GM10847 (cell line): Measurements from ENCODE around the gene CDC20.
A peak's percentile ranks its signal among the peaks of the same experiment; 100 is the strongest.

Source experiments
- POLR2A ChIP-seq: IDR thresholded peaks from 2 replicates; pipeline ENCODE4 v1.6.1; 2011; ENCODE audit not compliant: insufficient read length; ENCODE audit errors: extremely low read depth

CDC20 gene

DNA sequence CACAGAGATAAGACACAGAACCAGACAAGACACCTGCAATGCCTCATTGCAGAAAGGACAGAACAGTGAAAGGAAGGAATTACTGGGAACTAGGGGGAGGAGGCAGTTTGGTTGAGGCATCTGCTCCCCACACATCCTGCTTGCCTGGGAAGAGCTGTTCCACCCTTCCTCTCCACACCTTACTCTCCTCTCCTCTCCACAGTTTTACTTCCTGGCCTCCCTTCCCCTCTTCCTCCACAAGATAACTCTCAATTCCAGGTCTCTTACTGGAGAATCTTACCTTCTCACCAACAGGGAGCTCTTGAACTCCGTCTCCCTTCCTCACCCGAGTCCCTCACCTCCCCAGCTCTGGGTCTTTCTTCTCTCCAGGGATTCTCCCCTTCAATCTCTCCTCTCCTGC, 6.9 kb downstream of the CDC20 start:
- TF ChIP-seq POLR2A: no peak

- no peak for TF ChIP-seq POLR2A
Observed at GRCh38 chr1:43366179-43366578, 7.4 kb downstream of the CDC20 start.

DNA sequence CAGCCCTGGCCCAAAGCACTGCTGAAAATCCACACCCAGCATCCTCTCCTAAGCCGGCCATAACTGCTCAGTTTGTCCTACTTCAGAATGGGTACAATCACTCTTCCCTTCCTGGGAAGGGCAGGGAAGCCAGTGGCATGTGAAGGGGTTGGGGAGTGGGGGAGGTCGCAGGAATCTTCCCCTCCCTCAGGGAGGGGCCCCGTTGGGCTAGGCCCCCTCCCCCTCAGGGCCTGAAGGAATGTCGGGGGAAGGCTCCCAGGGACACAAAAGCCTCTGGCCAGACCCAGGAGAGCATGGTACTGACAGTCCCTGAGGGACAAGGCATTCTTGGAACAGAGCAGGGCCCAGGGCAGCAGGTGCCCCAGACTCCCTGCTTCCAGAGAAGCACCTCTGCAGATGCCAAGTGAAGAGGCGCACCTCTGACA, 7.8 kb downstream of the CDC20 start:
- no peak for TF ChIP-seq POLR2A

GRCh38 chr1:43367026-43367903, 8.5 kb downstream of the CDC20 start:
- no peak for TF ChIP-seq POLR2A

- peak; percentile 90 for TF ChIP-seq POLR2A
Observed at GRCh38 chr1:43367904-43368645, 9.3 kb downstream of the CDC20 start, which contains the start of gene ELOVL1. Gene ELOVL1, minus strand, starts transcription at chr1:43368011. Its CDS starts 2,402 bp downstream, at chr1:43365609.

- no peak for TF ChIP-seq POLR2A
Observed at GRCh38 chr1:43368646-43369020, 9.9 kb downstream of the CDC20 start.

GRCh38 chr1:43370564-43370963, 11.8 kb downstream of the CDC20 start:
- no peak for TF ChIP-seq POLR2A

DNA sequence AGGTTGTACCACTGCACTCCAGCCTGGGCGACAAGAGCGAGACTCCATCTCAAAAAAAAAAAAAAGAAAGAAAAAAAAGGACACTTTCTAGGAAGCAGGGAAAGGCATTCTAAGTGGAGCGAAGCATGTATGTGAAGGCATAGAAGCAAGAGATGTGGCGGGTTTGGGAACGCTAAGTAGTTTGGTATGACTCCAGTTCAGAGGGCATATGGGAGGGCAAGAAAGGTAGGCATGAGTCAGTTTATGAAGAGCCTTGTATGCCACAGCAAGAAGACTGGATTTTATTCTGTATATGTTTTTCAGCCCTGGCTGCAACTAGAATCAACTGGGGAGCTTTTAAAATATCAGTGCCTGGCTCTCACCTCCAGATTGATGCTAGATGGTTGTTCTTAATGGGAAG, 13.4 kb downstream of the CDC20 start:
- no peak for TF ChIP-seq POLR2A

- TF ChIP-seq POLR2A: no peak
Observed at GRCh38 chr1:43373066-43373940, 14.5 kb downstream of the CDC20 start.

DNA sequence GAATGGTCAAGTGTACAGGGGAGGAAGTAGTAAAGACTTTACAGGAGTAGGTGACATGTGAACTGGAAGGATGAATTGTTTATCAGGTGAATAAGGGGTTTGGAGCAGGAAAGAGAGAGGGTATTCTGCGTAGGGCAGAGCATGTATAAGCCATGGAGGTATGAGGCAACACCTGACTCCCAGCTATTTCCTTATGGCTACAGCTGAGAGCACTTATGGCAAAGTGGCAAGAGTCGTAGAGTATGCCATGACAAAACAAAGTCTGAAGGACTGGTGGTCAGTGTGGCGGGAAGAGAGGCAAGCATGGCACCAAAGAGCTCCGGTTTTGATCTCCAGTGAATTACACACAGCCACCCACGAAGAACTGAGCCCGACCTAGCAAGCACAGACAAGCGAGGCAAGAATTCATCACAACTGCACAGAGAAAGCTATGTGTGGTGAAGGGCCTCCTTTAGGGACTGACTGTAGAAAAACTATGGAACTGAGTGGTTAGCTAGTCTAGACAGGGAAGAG, 18.0 kb downstream of the CDC20 start:
- TF ChIP-seq POLR2A: no peak

DNA sequence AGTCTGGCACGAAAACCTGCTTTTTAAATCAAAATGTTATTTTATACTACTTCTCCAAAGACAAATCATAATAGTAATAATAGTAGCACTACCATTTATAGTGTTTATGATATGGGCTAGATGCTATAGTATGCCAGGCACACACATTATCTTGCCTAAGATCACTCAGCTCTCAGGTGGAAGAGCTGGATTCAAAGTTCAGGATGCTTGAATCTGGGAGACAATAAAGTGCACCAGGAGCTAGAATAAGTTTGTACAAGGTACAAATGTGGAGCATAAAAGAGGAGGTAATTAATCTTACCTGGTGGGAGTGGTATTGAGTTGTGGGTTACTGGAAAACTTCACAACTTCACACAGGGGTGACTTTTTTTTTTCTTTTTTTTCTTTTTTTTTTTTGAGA, 19.1 kb downstream of the CDC20 start:
- TF ChIP-seq POLR2A: no peak

GRCh38 chr1:43379476-43379875, 20.7 kb downstream of the CDC20 start:
- TF ChIP-seq POLR2A: no peak

DNA sequence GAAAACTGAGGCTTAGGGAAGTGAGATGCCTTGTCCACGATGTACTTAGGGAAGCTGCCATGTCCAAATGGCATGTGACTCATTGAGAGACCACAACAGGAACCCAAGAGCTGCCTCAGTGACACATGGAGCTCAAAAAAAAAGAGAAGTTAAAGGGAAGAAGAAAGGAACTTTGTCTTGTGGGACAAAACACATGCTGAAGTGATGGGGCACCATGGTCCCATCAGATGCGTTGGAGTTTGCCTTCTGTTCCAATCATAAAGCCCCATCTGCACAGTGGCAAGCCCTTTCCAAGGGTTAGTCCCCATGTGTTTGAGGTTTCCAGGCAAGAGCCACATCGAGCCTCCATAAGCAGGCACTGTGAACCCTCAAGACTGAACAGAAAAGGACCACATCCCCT, 22.8 kb downstream of the CDC20 start:
- no peak for TF ChIP-seq POLR2A

DNA sequence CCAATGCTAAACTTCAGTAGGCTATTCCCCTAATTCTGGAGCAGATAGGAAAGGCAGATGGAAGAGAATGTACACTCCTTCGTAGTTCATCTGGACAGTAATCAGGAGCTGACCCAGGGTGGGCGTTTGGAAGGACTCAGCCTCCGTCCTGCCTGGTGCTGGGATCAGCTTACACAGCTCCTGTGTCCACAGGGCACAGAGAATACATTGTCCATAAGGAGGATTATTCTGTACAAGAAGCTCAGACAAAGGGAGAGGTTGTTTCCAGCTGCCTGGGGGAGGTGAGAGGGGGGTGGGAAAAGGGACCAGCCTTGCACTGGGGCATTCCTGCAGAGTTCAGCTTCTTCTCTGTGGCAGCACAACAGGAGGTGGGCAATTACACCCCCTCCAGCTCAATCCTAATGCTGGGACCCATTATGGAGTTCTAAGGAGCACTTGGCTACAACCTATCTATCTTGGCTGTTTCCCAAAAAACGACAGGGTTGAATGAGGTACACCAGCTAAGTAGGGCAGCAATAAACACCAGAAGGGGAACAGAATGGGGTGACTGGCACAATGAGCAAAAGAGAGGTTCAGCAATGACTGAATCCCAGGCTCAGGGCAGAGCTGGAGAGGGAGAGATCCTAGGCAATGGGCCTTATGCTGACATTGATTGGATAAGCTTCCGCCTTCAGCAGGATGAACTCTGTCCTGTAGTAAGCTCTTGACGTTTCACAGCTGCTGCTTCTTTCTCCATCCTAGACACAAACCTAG, 23.4 kb downstream of the CDC20 start:
- no peak for TF ChIP-seq POLR2A
